ENCODE measurements around the gene RMRP.

The RMRP gene

DNA sequence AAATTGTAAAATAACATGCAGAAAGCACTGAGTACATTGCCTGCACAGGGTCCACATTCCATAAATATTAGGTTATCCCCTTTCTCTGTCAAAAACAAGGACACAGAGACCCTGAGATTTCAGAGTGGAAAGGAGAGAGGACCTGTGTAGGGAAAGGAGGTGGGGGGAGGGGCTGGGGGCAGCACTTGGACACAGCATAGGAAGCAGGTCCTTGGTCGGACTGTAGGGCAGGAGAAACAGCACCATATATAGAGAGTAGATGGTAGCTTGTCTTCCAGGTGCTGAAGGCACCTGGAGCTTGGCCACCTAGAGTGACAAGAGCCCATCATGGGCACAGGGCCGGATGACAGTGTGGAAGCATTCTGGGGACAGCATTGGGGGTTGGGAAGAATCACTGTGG, 29.5 kb upstream of the RMRP start:
- Histone ChIP-seq H3K36me3 (replicated peaks; ENCODE audit: low read depth, low read length) (no peaks in the 10 kb centered on the region), H3K4me1 (ENCODE audit: low read length) (peaks cover 8% of the 10 kb centered on the region; the same call in 1 of the 2 replicates), H3K9ac (ENCODE audit: low read length) (no peak overlapping the region), H3K4me2 (ENCODE audit: low read length) (no peak overlapping the region), H3K9me3 (ENCODE audit: insufficient read depth, low read length) (no peaks in the 10 kb centered on the region), H3K27me3 (ENCODE audit: low read depth, low read length) (no peaks in the 10 kb centered on the region), H3K79me2 (ENCODE audit: low read length) (no peaks in the 10 kb centered on the region), H3K4me3 (ENCODE audit: low read length) (no peak overlapping the region), H3K27ac (ENCODE audit: low read length) (no peak overlapping the region), H4K20me1 (ENCODE audit: insufficient read depth, low read length) (no peaks in the 10 kb centered on the region), H2AFZ (ENCODE audit: low read depth, low read length) (no peak overlapping the region)
- TF ChIP-seq EZH2phosphoT487 (IDR thresholded peaks at IDR 0.05; ENCODE audit: low read depth) = no peak
- TF ChIP-seq, protein P1, sequence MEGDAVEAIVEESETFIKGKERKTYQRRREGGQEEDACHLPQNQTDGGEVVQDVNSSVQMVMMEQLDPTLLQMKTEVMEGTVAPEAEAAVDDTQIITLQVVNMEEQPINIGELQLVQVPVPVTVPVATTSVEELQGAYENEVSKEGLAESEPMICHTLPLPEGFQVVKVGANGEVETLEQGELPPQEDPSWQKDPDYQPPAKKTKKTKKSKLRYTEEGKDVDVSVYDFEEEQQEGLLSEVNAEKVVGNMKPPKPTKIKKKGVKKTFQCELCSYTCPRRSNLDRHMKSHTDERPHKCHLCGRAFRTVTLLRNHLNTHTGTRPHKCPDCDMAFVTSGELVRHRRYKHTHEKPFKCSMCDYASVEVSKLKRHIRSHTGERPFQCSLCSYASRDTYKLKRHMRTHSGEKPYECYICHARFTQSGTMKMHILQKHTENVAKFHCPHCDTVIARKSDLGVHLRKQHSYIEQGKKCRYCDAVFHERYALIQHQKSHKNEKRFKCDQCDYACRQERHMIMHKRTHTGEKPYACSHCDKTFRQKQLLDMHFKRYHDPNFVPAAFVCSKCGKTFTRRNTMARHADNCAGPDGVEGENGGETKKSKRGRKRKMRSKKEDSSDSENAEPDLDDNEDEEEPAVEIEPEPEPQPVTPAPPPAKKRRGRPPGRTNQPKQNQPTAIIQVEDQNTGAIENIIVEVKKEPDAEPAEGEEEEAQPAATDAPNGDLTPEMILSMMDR (IDR thresholded peaks at IDR 0.05; ENCODE audit: low read depth, low read length) = no peak

DNA sequence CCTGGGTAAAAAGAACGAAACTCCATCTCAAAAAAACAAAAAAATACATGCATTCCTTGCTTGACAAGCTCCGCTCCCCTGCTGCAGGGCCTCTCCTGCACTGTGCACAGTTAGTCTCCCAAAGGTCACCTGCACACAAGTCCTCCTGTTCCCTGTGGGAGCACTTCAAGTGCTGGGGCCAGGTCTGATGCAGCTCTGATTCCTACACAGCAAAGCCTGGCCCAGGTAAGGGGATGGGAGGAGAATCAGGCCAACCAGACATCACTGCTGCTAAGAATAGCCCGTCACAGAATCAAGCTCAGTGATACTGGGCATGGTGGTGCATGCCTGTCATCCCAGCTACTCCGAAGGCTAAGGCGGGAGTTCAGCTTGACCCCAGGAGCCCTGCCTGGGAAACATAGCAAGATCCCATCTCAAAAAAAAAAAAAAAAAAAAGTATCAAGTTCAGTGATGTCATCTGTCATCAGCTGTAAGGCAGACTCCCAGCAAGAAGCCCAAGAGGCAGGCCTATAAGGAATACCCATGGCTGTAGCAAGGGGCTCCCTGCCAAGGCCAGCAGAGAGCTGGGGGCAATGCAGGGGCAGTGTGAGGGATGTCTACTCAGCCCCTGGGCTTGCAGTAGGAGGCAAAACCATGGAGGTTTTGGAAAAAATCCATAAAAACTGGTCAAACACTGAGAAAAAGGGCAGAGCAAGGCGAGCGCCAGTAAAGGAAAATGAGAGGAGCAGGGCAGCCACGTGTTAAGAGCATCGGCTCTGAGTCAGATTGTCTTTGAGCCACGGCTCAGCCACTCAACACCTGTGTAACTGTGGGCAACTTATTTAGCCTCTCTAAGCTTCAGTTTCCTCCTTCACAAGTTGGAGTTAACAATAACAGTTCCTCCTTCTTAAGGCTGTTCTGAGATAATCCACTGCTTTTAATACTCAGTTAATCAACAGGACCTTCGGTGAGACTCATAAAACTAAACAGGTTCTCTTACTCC, 28.7 kb upstream of the RMRP start:
- Histone ChIP-seq H4K20me1 (ENCODE audit: insufficient read depth, low read length) (no peaks in the 10 kb centered on the region), H3K36me3 (replicated peaks; ENCODE audit: low read depth, low read length) (no peaks in the 10 kb centered on the region), H2AFZ (ENCODE audit: low read depth, low read length) (no peak overlapping the region), H3K79me2 (ENCODE audit: low read length) (no peaks in the 10 kb centered on the region), H3K4me3 (ENCODE audit: low read length) (no peak overlapping the region), H3K9me3 (ENCODE audit: insufficient read depth, low read length) (no peaks in the 10 kb centered on the region), H3K4me1 (ENCODE audit: low read length) (peaks cover 8% of the 10 kb centered on the region; the same call in 1 of the 2 replicates), H3K4me2 (ENCODE audit: low read length) (no peak overlapping the region), H3K27ac (ENCODE audit: low read length) (no peak overlapping the region), H3K9ac (ENCODE audit: low read length) (no peak overlapping the region), H3K27me3 (ENCODE audit: low read depth, low read length) (no peaks in the 10 kb centered on the region)
- TF ChIP-seq EZH2phosphoT487 (IDR thresholded peaks at IDR 0.05; ENCODE audit: low read depth) = no peak
- TF ChIP-seq, protein P1 (IDR thresholded peaks at IDR 0.05; ENCODE audit: low read depth, low read length) = no peak

DNA sequence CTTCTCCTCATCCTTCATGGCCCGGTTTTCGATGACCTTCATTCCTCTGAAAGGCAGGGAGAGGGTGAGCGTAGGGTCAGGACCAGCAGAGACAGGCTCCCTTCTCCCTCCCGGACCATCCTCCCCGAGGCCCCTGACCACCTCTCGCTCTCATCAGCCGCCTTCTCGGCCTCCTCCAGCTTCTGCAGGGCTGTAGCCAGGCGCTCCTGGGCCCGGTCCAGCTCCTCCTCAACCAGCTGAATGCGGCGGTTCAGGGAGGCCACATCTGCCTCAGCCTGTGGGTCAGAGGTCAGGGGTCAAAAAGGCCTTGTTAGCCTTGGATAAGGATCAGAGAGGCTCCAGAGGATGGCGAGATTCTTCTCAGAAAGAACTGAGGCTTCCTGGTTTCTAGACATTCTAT, 27.7 kb upstream of the RMRP start:
- Histone ChIP-seq H3K4me1 (ENCODE audit: low read length) (peaks cover 7% of the 10 kb centered on the region), H3K9ac (ENCODE audit: low read length) (no peak overlapping the region), H3K27me3 (ENCODE audit: low read depth, low read length) (no peaks in the 10 kb centered on the region), H2AFZ (ENCODE audit: low read depth, low read length) (no peak overlapping the region), H3K36me3 (replicated peaks; ENCODE audit: low read depth, low read length) (no peaks in the 10 kb centered on the region), H3K4me3 (ENCODE audit: low read length) (no peak overlapping the region), H4K20me1 (ENCODE audit: insufficient read depth, low read length) (no peaks in the 10 kb centered on the region), H3K9me3 (ENCODE audit: insufficient read depth, low read length) (no peaks in the 10 kb centered on the region), H3K27ac (ENCODE audit: low read length) (no peak overlapping the region), H3K4me2 (ENCODE audit: low read length) (no peak overlapping the region), H3K79me2 (ENCODE audit: low read length) (no peaks in the 10 kb centered on the region)
- TF ChIP-seq EZH2phosphoT487 (IDR thresholded peaks at IDR 0.05; ENCODE audit: low read depth) = no peak

DNA sequence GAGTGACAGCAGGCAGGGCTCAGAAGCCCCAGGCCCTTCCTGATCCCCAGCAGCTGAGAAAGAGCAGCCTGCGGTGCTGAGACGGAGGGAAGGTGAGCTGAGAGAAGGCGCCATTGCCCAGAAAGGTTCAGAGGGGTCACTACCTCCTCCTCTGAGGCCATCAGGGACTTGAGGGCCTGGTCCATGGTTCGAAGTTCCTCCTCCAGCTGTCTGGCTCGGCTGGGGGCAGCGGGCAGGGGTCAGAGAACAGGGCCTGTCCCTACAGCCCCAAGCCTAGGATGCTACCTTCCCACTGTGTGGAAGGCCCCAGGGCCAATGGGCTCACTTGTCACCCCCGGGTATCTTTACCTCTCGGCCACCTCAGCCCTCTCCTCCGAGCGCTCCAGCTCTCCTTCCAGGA, 27.1 kb upstream of the RMRP start:
- no peak overlapping the region for H3K4me3 ChIP-seq (ENCODE audit: low read length)
- H3K36me3 ChIP-seq (replicated peaks; ENCODE audit: low read depth, low read length) = no peaks in the 10 kb centered on the region
- H3K9me3 ChIP-seq (ENCODE audit: insufficient read depth, low read length) = no peaks in the 10 kb centered on the region
- peaks cover 13% of the 10 kb centered on the region for H3K4me1 ChIP-seq (ENCODE audit: low read length)
- no peak overlapping the region for H3K9ac ChIP-seq (ENCODE audit: low read length)
- H3K4me2 ChIP-seq (ENCODE audit: low read length) = no peak overlapping the region
- no peaks in the 10 kb centered on the region for H3K27me3 ChIP-seq (ENCODE audit: low read depth, low read length)
- H2AFZ ChIP-seq (ENCODE audit: low read depth, low read length) = no peak overlapping the region
- TF ChIP-seq EZH2phosphoT487 (IDR thresholded peaks at IDR 0.05; ENCODE audit: low read depth) = no peak
- TF ChIP-seq, protein P1 (IDR thresholded peaks at IDR 0.05; ENCODE audit: low read depth, low read length) = no peak
- H4K20me1 ChIP-seq (ENCODE audit: insufficient read depth, low read length) = no peaks in the 10 kb centered on the region
- no peaks in the 10 kb centered on the region for H3K79me2 ChIP-seq (ENCODE audit: low read length)
- no peak overlapping the region for H3K27ac ChIP-seq (ENCODE audit: low read length)

Data from OCI-LY3 (cell line).